HG02610 (cell line): ENCODE results near the gene NF2.
"Not testable (repeated sequence)": the region's sequence is repeated elsewhere in the genome, so short reads cannot be mapped to it uniquely, and the experiment has no call there.

Source experiments
- ATAC-seq: cut with Tn5 transposase; IDR thresholded peaks from one replicate; pipeline ENCODE4 v1.9.1; 2021; ENCODE audit warnings: mild to moderate bottlenecking, moderate library complexity; ENCODE audit not compliant: unreplicated experiment

Gene NF2

GRCh38 chr22:29603358-29604075, at the start of gene NF2:
NF2 (plus strand) TSS chr22:29603633; CDS start chr22:29603999, 366 bp downstream.
- peak; percentile 96 for ATAC-seq

- no peak for ATAC-seq
These were observed 48.3 kb upstream of the NF2 start for GRCh38 chr22:29555065-29555644.

GRCh38 chr22:29559030-29559429, 44.4 kb upstream of the NF2 start:
- no peak for ATAC-seq

GRCh38 chr22:29559853-29560252, 43.6 kb upstream of the NF2 start:
- no peak for ATAC-seq

GRCh38 chr22:29563652-29564460, 39.6 kb upstream of the NF2 start:
- ATAC-seq: no peak

GRCh38 chr22:29566513-29566912, 36.9 kb upstream of the NF2 start:
- not testable (repeated sequence) for ATAC-seq

- no peak for ATAC-seq
These were observed 36.1 kb upstream of the NF2 start for GRCh38 chr22:29567338-29567737.

GRCh38 chr22:29569011-29569678, 34.3 kb upstream of the NF2 start:
- ATAC-seq: no peak

- ATAC-seq: no peak
These were observed 33.0 kb upstream of the NF2 start for GRCh38 chr22:29570456-29570855.

- ATAC-seq: no peak
These were observed 32.4 kb upstream of the NF2 start for GRCh38 chr22:29570912-29571549.

GRCh38 chr22:29574762-29575450, 28.5 kb upstream of the NF2 start:
- ATAC-seq: no peak

- ATAC-seq: no peak
These were observed 24.8 kb upstream of the NF2 start for GRCh38 chr22:29578462-29579200.

- peak; percentile 27 for ATAC-seq
These were observed 23.1 kb upstream of the NF2 start for GRCh38 chr22:29580200-29580810.

- ATAC-seq: no peak
These were observed 21.6 kb upstream of the NF2 start for GRCh38 chr22:29581799-29582198.

- no peak for ATAC-seq
These were observed 18.5 kb upstream of the NF2 start for GRCh38 chr22:29584975-29585374.

GRCh38 chr22:29586193-29586705, 17.2 kb upstream of the NF2 start:
- not testable (repeated sequence) for ATAC-seq

GRCh38 chr22:29587938-29588699, 15.3 kb upstream of the NF2 start:
- ATAC-seq: no peak

- no peak for ATAC-seq
These were observed 9.5 kb upstream of the NF2 start for GRCh38 chr22:29593923-29594322.
